ENCODE results near the gene CDC14B.

The CDC14B gene

GRCh38 chr9:96478829-96479371 lies 140.7 kb downstream of the CDC14B start:
- no peak overlapping the region for H3K27ac ChIP-seq (ENCODE audit: poor library complexity, severe bottlenecking)

GRCh38 chr9:96476591-96476990 lies 143.1 kb downstream of the CDC14B start:
- ATAC-seq (ENCODE audit: low read depth) (peak; percentile 54; the same call in 1 of the 3 replicates), DNase-seq (ENCODE audit: low spot score) (no peak)
- peaks cover 32% of the 10 kb centered on the region for H3K36me3 ChIP-seq (ENCODE audit: low read depth)
- no peaks in the 10 kb centered on the region for H3K27me3 ChIP-seq (ENCODE audit: insufficient read depth, poor library complexity, severe bottlenecking)
- H3K4me1 ChIP-seq (ENCODE audit: insufficient read depth, poor library complexity, severe bottlenecking), result peaks cover 6% of the 10 kb centered on the region
- H3K9me3 ChIP-seq (ENCODE audit: severe bottlenecking), result no peaks in the 10 kb centered on the region
- TF ChIP-seq CTCF (IDR thresholded peaks at IDR 0.05; ENCODE audit: poor library complexity, severe bottlenecking), result no peak
- H3K4me3 ChIP-seq (ENCODE audit: severe bottlenecking), result no peak overlapping the region
- H3K27ac ChIP-seq (ENCODE audit: poor library complexity, severe bottlenecking), result no peak overlapping the region

More at GRCh38 chr9:96478829-96479371, 140.7 kb downstream of the CDC14B start:
- Histone ChIP-seq H3K36me3 (ENCODE audit: low read depth) (peaks cover 29% of the 10 kb centered on the region), H3K4me1 (ENCODE audit: insufficient read depth, poor library complexity, severe bottlenecking) (peaks cover 6% of the 10 kb centered on the region), H3K4me3 (ENCODE audit: severe bottlenecking) (no peak overlapping the region), H3K27me3 (ENCODE audit: insufficient read depth, poor library complexity, severe bottlenecking) (no peaks in the 10 kb centered on the region), H3K9me3 (ENCODE audit: severe bottlenecking) (no peaks in the 10 kb centered on the region)
- ATAC-seq (ENCODE audit: low read depth) (no peak), DNase-seq (ENCODE audit: low spot score) (no peak)
- no peak for TF ChIP-seq CTCF (IDR thresholded peaks at IDR 0.05; ENCODE audit: poor library complexity, severe bottlenecking)

DNA sequence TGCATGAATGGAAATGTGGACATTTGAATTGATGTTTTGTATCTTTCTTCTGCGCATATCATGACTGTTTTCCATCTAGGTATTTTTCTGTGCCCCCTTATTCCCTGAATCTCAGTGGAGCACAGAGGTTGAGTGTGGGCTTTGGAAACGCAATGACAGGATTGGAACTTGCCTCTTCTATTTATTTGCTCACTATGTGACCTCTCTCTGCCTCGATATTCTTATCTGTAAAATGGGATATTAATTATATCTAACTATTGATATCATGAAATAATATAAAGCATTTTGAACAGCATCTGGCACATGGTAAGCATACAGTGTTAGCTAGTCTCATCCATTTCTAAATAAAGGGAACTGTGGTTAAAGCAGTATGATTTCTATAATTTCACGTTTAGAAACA lies 143.6 kb downstream of the CDC14B start:
- H3K36me3 ChIP-seq (ENCODE audit: low read depth), result peaks cover 37% of the 10 kb centered on the region
- H3K4me3 ChIP-seq (ENCODE audit: severe bottlenecking), result no peak overlapping the region
- no peak for TF ChIP-seq CTCF (IDR thresholded peaks at IDR 0.05; ENCODE audit: poor library complexity, severe bottlenecking)
- no peaks in the 10 kb centered on the region for H3K27me3 ChIP-seq (ENCODE audit: insufficient read depth, poor library complexity, severe bottlenecking)
- no peaks in the 10 kb centered on the region for H3K9me3 ChIP-seq (ENCODE audit: severe bottlenecking)
- no peak for DNase-seq (ENCODE audit: low spot score)
- no peak for ATAC-seq (ENCODE audit: low read depth)
- no peak overlapping the region for H3K27ac ChIP-seq (ENCODE audit: poor library complexity, severe bottlenecking)
- peaks cover 6% of the 10 kb centered on the region for H3K4me1 ChIP-seq (ENCODE audit: insufficient read depth, poor library complexity, severe bottlenecking)

DNA sequence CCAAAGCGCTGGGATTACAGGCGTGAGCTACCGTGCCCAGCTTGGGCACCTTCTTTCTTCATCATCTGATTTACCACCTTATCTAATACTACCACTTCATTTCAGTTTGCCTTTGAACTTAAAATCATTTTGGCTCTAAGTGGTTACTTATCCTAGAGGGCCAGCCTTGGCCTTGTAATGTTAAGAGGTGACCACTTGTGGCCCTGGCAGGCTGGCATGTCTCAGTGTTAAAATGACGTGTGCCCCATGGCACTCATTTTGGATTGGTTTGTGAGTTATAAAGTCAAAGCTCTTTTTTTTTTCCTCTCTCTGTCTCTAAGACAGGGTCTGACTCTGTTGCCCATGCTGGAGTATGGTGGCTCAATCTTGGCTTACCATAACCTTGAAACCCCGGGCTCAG lies 151.9 kb downstream of the CDC14B start:
- no peaks in the 10 kb centered on the region for H3K4me1 ChIP-seq (ENCODE audit: insufficient read depth, poor library complexity, severe bottlenecking)
- DNase-seq (ENCODE audit: low spot score) (no peak), ATAC-seq (ENCODE audit: low read depth) (no peak)
- H3K9me3 ChIP-seq (ENCODE audit: severe bottlenecking), result no peaks in the 10 kb centered on the region
- H3K27ac ChIP-seq (ENCODE audit: poor library complexity, severe bottlenecking), result no peak overlapping the region
- no peaks in the 10 kb centered on the region for H3K27me3 ChIP-seq (ENCODE audit: insufficient read depth, poor library complexity, severe bottlenecking)
- TF ChIP-seq CTCF (IDR thresholded peaks at IDR 0.05; ENCODE audit: poor library complexity, severe bottlenecking), result no peak
- peaks cover 36% of the 10 kb centered on the region for H3K36me3 ChIP-seq (ENCODE audit: low read depth)
- no peak overlapping the region for H3K4me3 ChIP-seq (ENCODE audit: severe bottlenecking)

DNA sequence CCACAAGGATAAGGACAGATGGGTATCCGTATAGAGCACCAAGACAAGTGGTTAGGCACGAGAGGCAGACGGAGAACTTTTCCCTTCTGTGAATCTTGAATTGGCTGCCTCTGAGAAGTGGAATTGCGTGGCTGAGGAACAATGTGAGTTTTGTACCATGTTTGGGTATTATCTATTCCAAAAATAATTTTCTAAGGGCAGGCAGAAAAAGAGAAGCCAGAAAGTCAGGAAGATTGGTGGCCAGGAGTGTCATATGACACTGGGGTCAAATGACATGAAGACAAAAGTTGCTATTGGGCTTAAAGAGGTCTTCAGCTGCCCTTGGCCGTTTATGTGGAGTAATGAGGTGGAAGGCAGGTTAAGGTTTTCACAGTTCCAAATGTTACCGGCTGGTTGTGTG lies 155.2 kb downstream of the CDC14B start:
- Histone ChIP-seq H3K4me1 (ENCODE audit: insufficient read depth, poor library complexity, severe bottlenecking) (no peaks in the 10 kb centered on the region), H3K27ac (ENCODE audit: poor library complexity, severe bottlenecking) (no peak overlapping the region), H3K9me3 (ENCODE audit: severe bottlenecking) (no peaks in the 10 kb centered on the region), H3K4me3 (ENCODE audit: severe bottlenecking) (no peak overlapping the region), H3K27me3 (ENCODE audit: insufficient read depth, poor library complexity, severe bottlenecking) (no peaks in the 10 kb centered on the region), H3K36me3 (ENCODE audit: low read depth) (peaks cover 28% of the 10 kb centered on the region)
- no peak for TF ChIP-seq CTCF (IDR thresholded peaks at IDR 0.05; ENCODE audit: poor library complexity, severe bottlenecking)
- DNase-seq (ENCODE audit: low spot score) (no peak), ATAC-seq (ENCODE audit: low read depth) (no peak)
